ENCODE results near the gene SP7.
A peak's percentile ranks its signal among the peaks of the same experiment; 100 is the strongest.
"Not testable (repeated sequence)": the region's sequence is repeated elsewhere in the genome, so short reads cannot be mapped to it uniquely, and the experiment has no call there.

The SP7 gene

GRCh38 chr12:53344824-53345485, 8.8 kb upstream of the SP7 start:
- Histone ChIP-seq H3K4me1 (ENCODE audit: insufficient read depth, low read length) (peaks cover 5% of the 10 kb centered on the region; the same call in 1 of the 2 replicates), H3K27me3 (ENCODE audit: insufficient read depth, low read length) (peaks cover 33% of the 10 kb centered on the region), H3K9ac (ENCODE audit: low read depth, low read length) (peak overlapping the region; percentile 71; the same call in 1 of the 2 replicates), H3K36me3 (ENCODE audit: insufficient read depth, low read depth, low read length) (no peaks in the 10 kb centered on the region), H3K9me3 (ENCODE audit: insufficient read depth, low read depth, low read length) (no peaks in the 10 kb centered on the region), H3K27ac (ENCODE audit: low read length) (no peak overlapping the region), H3K4me3 (ENCODE audit: low read length) (peak overlapping the region; percentile 90)

GRCh38 chr12:53344487-53344823, 8.3 kb upstream of the SP7 start:
- no peak overlapping the region for H3K27ac ChIP-seq (ENCODE audit: low read length)
- H3K9me3 ChIP-seq (ENCODE audit: insufficient read depth, low read depth, low read length), result no peaks in the 10 kb centered on the region
- no peak overlapping the region for H3K9ac ChIP-seq (ENCODE audit: low read depth, low read length)
- peak overlapping the region; percentile 90 for H3K4me3 ChIP-seq (ENCODE audit: low read length)
- peaks cover 5% of the 10 kb centered on the region; the same call in 1 of the 2 replicates for H3K4me1 ChIP-seq (ENCODE audit: insufficient read depth, low read length)
- peaks cover 33% of the 10 kb centered on the region for H3K27me3 ChIP-seq (ENCODE audit: insufficient read depth, low read length)
- no peaks in the 10 kb centered on the region for H3K36me3 ChIP-seq (ENCODE audit: insufficient read depth, low read depth, low read length)

GRCh38 chr12:53343969-53344368, 7.8 kb upstream of the SP7 start:
- Histone ChIP-seq H3K27ac (ENCODE audit: low read length) (no peak overlapping the region), H3K4me1 (ENCODE audit: insufficient read depth, low read length) (peaks cover 5% of the 10 kb centered on the region; the same call in 1 of the 2 replicates), H3K36me3 (ENCODE audit: insufficient read depth, low read depth, low read length) (no peaks in the 10 kb centered on the region), H3K9ac (ENCODE audit: low read depth, low read length) (no peak overlapping the region), H3K9me3 (ENCODE audit: insufficient read depth, low read depth, low read length) (no peaks in the 10 kb centered on the region), H3K4me3 (ENCODE audit: low read length) (no peak overlapping the region; the same call in 1 of the 2 replicates), H3K27me3 (ENCODE audit: insufficient read depth, low read length) (peaks cover 33% of the 10 kb centered on the region)

- Histone ChIP-seq H3K9me3 (ENCODE audit: insufficient read depth, low read depth, low read length) (no peaks in the 10 kb centered on the region), H3K27ac (ENCODE audit: low read length) (no peak overlapping the region), H3K9ac (ENCODE audit: low read depth, low read length) (no peak overlapping the region), H3K4me3 (ENCODE audit: low read length) (no peak overlapping the region), H3K4me1 (ENCODE audit: insufficient read depth, low read length) (peaks cover 5% of the 10 kb centered on the region; the same call in 1 of the 2 replicates), H3K27me3 (ENCODE audit: insufficient read depth, low read length) (peaks cover 33% of the 10 kb centered on the region), H3K36me3 (ENCODE audit: insufficient read depth, low read depth, low read length) (no peaks in the 10 kb centered on the region)
Measured at GRCh38 chr12:53343449-53343848, 7.3 kb upstream of the SP7 start.

- H3K27me3 ChIP-seq (ENCODE audit: insufficient read depth, low read length), result peaks cover 28% of the 10 kb centered on the region
Measured at GRCh38 chr12:53340398-53340797, 4.2 kb upstream of the SP7 start.

DNA sequence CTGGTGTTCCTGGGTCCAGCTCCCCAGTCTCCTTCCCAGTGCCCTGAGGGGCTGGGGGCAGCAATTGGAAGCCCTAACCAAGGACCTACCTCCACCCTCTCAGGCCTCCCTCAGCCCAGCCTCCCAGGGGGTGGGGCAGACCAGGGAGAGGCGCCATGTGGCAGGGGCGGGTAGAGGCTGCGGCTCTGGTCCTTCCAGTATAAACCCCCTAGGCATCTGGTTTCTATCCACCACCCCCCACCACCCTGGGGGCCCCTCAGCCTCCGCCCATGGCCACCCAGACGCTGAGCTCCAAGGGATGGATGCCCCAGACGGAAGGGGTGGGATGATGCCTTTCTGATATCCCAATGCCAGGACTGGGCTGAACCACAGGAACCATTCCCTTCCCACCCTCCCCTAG, 2.8 kb upstream of the SP7 start:
- Histone ChIP-seq H3K4me1 (ENCODE audit: insufficient read depth, low read length) (peaks cover 4% of the 10 kb centered on the region; the same call in 1 of the 2 replicates), H3K9ac (ENCODE audit: low read depth, low read length) (no peak overlapping the region), H3K4me3 (ENCODE audit: low read length) (no peak overlapping the region), H3K27ac (ENCODE audit: low read length) (no peak overlapping the region), H3K36me3 (ENCODE audit: insufficient read depth, low read depth, low read length) (no peaks in the 10 kb centered on the region), H3K9me3 (ENCODE audit: insufficient read depth, low read depth, low read length) (no peaks in the 10 kb centered on the region), H3K27me3 (ENCODE audit: insufficient read depth, low read length) (peaks cover 16% of the 10 kb centered on the region)

More at GRCh38 chr12:53340398-53340797, 4.2 kb upstream of the SP7 start:
- Histone ChIP-seq H3K27ac (ENCODE audit: low read length) (no peak overlapping the region), H3K9me3 (ENCODE audit: insufficient read depth, low read depth, low read length) (no peaks in the 10 kb centered on the region), H3K9ac (ENCODE audit: low read depth, low read length) (no peak overlapping the region), H3K4me1 (ENCODE audit: insufficient read depth, low read length) (peaks cover 5% of the 10 kb centered on the region), H3K36me3 (ENCODE audit: insufficient read depth, low read depth, low read length) (no peaks in the 10 kb centered on the region), H3K4me3 (ENCODE audit: low read length) (no peak overlapping the region)

DNA sequence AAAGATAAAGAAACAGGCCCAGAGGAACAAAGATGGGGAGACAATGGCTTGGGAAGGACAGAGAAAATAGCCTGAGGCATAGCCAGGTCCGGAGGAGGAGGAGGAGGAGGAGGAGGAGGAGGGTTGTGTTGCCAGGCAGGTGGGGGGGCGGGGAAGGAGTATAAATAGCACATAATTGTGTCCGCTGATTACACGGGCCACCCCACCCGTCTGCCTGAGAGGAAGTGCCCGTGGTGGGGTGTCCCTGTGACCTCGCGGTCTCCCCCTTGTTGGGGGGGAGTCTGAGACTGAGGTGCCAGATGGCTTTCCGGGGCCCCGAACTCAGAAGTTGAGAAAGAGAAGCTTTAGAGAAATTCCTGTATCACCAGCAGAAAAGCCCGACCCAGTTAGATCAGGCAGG, 1.9 kb upstream of the SP7 start:
- no peaks in the 10 kb centered on the region for H3K36me3 ChIP-seq (ENCODE audit: insufficient read depth, low read depth, low read length)
- no peak overlapping the region for H3K27ac ChIP-seq (ENCODE audit: low read length)
- no peak overlapping the region for H3K4me3 ChIP-seq (ENCODE audit: low read length)
- no peaks in the 10 kb centered on the region for H3K9me3 ChIP-seq (ENCODE audit: insufficient read depth, low read depth, low read length)
- no peak overlapping the region for H3K9ac ChIP-seq (ENCODE audit: low read depth, low read length)
- peaks cover 4% of the 10 kb centered on the region; the same call in 1 of the 2 replicates for H3K4me1 ChIP-seq (ENCODE audit: insufficient read depth, low read length)
- peaks cover 8% of the 10 kb centered on the region for H3K27me3 ChIP-seq (ENCODE audit: insufficient read depth, low read length)

- no peak overlapping the region for H3K27ac ChIP-seq (ENCODE audit: low read length)
- peaks cover 4% of the 10 kb centered on the region; the same call in 1 of the 2 replicates for H3K4me1 ChIP-seq (ENCODE audit: insufficient read depth, low read length)
- no peaks in the 10 kb centered on the region for H3K36me3 ChIP-seq (ENCODE audit: insufficient read depth, low read depth, low read length)
- no peaks in the 10 kb centered on the region for H3K9me3 ChIP-seq (ENCODE audit: insufficient read depth, low read depth, low read length)
- no peak overlapping the region for H3K4me3 ChIP-seq (ENCODE audit: low read length)
- H3K27me3 ChIP-seq (ENCODE audit: insufficient read depth, low read length), result peaks cover 13% of the 10 kb centered on the region
- no peak overlapping the region for H3K9ac ChIP-seq (ENCODE audit: low read depth, low read length)
Measured at GRCh38 chr12:53334822-53335221, 1.3 kb downstream of the SP7 start.

- no peak overlapping the region for H3K9ac ChIP-seq (ENCODE audit: low read depth, low read length)
- peaks cover 4% of the 10 kb centered on the region; the same call in 1 of the 2 replicates for H3K4me1 ChIP-seq (ENCODE audit: insufficient read depth, low read length)
- H3K4me3 ChIP-seq (ENCODE audit: low read length), result no peak overlapping the region
- no peaks in the 10 kb centered on the region for H3K36me3 ChIP-seq (ENCODE audit: insufficient read depth, low read depth, low read length)
- no peak overlapping the region for H3K27ac ChIP-seq (ENCODE audit: low read length)
- peaks cover 20% of the 10 kb centered on the region for H3K27me3 ChIP-seq (ENCODE audit: insufficient read depth, low read length)
- H3K9me3 ChIP-seq (ENCODE audit: insufficient read depth, low read depth, low read length), result no peaks in the 10 kb centered on the region
Measured at GRCh38 chr12:53333845-53334244, 2.3 kb downstream of the SP7 start.

DNA sequence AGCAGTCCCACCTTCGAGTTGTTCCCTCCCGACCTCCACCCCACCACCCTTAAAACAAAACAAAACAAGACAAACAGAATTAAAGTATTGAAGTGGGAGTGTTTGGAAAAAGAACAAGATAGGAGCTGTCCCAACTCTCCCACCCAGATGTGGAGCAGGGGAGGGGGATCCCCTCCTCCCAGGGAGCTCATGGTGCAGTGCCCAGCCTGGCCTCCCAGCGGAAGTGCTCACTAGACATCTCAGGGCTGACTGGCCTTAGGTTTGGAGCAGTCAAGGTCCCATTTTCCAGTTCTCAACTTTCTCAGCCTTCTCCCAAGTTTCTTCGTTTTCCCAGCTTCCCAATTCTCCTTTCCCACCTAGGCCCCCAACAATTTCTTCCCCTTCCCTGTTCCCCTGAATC, 2.9 kb downstream of the SP7 start:
- H3K9me3 ChIP-seq (ENCODE audit: insufficient read depth, low read depth, low read length), result no peaks in the 10 kb centered on the region
- peaks cover 25% of the 10 kb centered on the region for H3K27me3 ChIP-seq (ENCODE audit: insufficient read depth, low read length)
- no peak overlapping the region for H3K27ac ChIP-seq (ENCODE audit: low read length)
- no peaks in the 10 kb centered on the region for H3K36me3 ChIP-seq (ENCODE audit: insufficient read depth, low read depth, low read length)
- no peak overlapping the region for H3K4me3 ChIP-seq (ENCODE audit: low read length)
- H3K4me1 ChIP-seq (ENCODE audit: insufficient read depth, low read length), result peaks cover 4% of the 10 kb centered on the region; the same call in 1 of the 2 replicates
- H3K9ac ChIP-seq (ENCODE audit: low read depth, low read length), result no peak overlapping the region

DNA sequence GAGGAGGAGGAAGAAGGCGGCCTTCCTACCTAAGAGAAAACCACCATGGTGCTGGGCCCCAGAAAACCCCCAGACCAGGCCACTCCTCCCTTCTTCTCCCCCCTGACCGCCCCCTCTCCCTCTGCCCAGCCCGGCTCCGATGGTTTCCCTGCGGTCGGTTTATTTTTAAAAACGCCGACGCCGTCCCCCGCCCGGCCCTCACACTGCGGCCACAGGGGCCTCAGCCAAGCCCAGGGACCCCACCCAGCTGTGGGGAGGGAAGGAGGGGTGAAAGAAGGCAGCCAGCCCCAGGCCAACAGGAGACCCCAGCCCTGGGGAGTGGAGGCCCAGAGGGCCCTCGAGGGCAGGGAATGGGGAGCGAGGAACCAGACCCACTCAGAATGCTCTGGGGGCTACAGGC, 3.4 kb downstream of the SP7 start:
- H3K9ac ChIP-seq (ENCODE audit: low read depth, low read length), result no peak overlapping the region
- H3K4me1 ChIP-seq (ENCODE audit: insufficient read depth, low read length), result peaks cover 3% of the 10 kb centered on the region; the same call in 1 of the 2 replicates

DNA sequence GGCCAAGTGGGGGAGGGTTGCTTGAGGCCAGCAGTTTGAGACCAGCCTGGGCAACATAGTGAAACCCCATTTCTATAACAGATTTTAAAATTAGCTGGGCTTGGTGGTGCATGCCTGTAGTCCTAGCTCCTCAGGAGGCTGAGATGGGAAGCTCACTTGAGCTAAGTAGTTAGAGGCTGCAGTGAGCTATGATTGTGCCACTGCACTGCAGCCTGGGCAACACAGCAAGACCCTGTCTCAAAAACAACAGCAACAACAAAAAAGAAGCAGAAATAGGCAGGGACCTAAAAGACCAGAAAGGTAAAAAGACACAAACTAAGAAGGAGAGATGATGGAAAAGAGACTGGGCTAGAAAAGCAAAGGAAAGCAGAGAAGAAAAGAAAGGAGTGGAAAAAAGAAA, 3.8 kb downstream of the SP7 start:
- H3K27me3 ChIP-seq (ENCODE audit: insufficient read depth, low read length), result peaks cover 35% of the 10 kb centered on the region
- H3K36me3 ChIP-seq (ENCODE audit: insufficient read depth, low read depth, low read length); H3K27ac ChIP-seq (ENCODE audit: low read length); H3K4me1 ChIP-seq (ENCODE audit: insufficient read depth, low read length); H3K9me3 ChIP-seq (ENCODE audit: insufficient read depth, low read depth, low read length); H3K4me3 ChIP-seq (ENCODE audit: low read length); H3K9ac ChIP-seq (ENCODE audit: low read depth, low read length): not testable (repeated sequence)

More for the DNA sequence above, 3.4 kb downstream of the SP7 start:
- H3K9me3 ChIP-seq (ENCODE audit: insufficient read depth, low read depth, low read length), result no peaks in the 10 kb centered on the region
- no peaks in the 10 kb centered on the region for H3K36me3 ChIP-seq (ENCODE audit: insufficient read depth, low read depth, low read length)
- H3K27ac ChIP-seq (ENCODE audit: low read length), result no peak overlapping the region
- H3K27me3 ChIP-seq (ENCODE audit: insufficient read depth, low read length), result peaks cover 31% of the 10 kb centered on the region
- no peak overlapping the region for H3K4me3 ChIP-seq (ENCODE audit: low read length)

Measured in iPS-20b (cell line).